ENCODE data around the gene ITGB8. TPM values are rescaled to one million over a fixed set of nuclear protein-coding genes. Genes with fewer than 3 reads are reported as not detected.

ITGB8 gene
- total and polyA plus RNA-seq, 9 of the 15 experiments (the other 6 are each of a cell fraction or from before 2014, with no cell fraction given) = under 0.01 to 0.03 (median 0.02) TPM; not detected in 6

DNA sequence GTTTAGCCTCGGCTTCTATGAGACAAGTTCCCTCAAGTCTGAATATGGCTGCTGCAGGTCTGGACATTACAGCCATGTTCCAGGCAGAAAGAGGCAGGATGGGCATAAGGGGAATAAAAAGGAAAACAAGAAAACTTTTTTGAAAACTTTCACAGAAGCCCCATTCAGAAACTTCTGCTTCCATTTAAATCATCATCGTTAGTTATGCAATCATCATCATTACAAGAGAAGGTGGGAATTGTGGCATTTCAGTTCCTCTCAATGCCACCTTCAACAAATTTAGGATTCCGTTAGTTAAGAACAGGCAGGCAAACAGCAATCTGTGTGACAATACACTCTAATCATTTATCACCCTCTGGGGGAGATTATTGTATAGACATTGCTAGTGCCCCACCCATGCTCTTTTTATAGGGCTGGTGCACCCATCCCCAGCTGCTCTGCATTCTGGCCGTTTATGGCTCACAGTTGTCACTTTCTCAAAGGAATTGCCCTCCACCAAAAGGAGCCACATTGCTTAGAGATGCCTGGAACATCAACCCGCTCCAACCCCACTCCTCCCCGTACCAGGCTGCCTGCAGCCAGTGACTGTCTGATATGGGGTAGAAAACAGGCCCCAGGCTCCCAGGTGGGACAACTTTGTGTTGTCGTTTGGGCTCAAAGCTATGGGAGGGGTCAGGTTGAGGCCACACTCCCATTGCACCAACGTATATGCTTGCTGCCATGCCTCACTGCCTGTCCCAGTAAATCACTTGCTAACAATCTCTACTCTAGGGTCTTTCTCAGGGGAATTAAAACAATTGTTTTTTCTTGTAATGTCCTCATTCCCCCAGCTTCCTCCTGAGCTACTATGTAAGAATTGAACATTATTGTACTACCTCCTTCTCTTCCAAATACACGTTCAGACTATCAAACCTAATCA, 24.2 kb downstream of the ITGB8 start:
- Histone ChIP-seq H3K79me2 (ENCODE audit: control insufficient read depth, insufficient read depth, low read length) (no peaks in the 10 kb centered on the region), H3K9me3 (replicated peaks; ENCODE audit: control insufficient read depth, insufficient read depth, low read depth, low read length) (no peaks in the 10 kb centered on the region), H3K36me3 (ENCODE audit: control insufficient read depth, insufficient read depth, low read length) (no peaks in the 10 kb centered on the region), H3K4me1 (replicated peaks in 1 of 2; ENCODE audit: control insufficient read depth in 2 of 2, insufficient read depth in 2 of 2, low read length in 2 of 2) (no peaks in the 10 kb centered on the region), H3K9ac (ENCODE audit: insufficient read depth in 1 of 2, low read depth in 2 of 2, low read length in 2 of 2) (no peak overlapping the region), H3K4me3 (no peak overlapping the region), H2AFZ (ENCODE audit: low read depth, low read length) (no peak overlapping the region), H3K27ac (ENCODE audit: extremely low read depth, low read depth, low read length) (no peak overlapping the region), H3K27me3 (ENCODE audit: control insufficient read depth in 2 of 2, insufficient read depth in 2 of 2, low read length in 2 of 2) (peaks cover 2 to 6% of the 10 kb centered on the region in 2 experiments; a peak in 1 of 5 replicates), H3K9me1 (ENCODE audit: control insufficient read depth, insufficient read depth, low read length) (no peaks in the 10 kb centered on the region), H4K20me1 (replicated peaks; ENCODE audit: control insufficient read depth, insufficient read depth, low read length) (no peaks in the 10 kb centered on the region), H3K4me2 (ENCODE audit: insufficient read depth, low read length) (no peak overlapping the region)
- BruUV-seq (replicated peaks) = no TSS peak
- POLR2A ChIA-PET = no interaction called here
- intact Hi-C loops (cut with micrococcal nuclease) = loop anchor here (5.0 kb wide), 1 partner anchor 82 kb away; no protein-coding TSS in a partner anchor
- DNase-seq (ENCODE audit: extremely low read depth in 1 of 4, low spot score in 3 of 4) = no peak
- in situ Hi-C loops (cut with MboI) = no loop called here
- no peak for ATAC-seq
- no peak for FAIRE-seq
- 3% methylated on average over 9 of the region's 9 CpGs for WGBS (ENCODE audit: insufficient coverage, low coverage, missing lambda C conversion rate)
- TF ChIP-seq ZNF3 (CRISPR knock-in tag; IDR thresholded peaks at IDR 0.05) = no peak
- no peak for TF ChIP-seq ZKSCAN1 (IDR thresholded peaks at IDR 0.05; ENCODE audit: low read depth, low read length)
- TF ChIP-seq, protein P1, sequence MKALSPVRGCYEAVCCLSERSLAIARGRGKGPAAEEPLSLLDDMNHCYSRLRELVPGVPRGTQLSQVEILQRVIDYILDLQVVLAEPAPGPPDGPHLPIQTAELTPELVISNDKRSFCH (CRISPR knock-in tag; IDR thresholded peaks at IDR 0.05) = no peak
- TF ChIP-seq, protein P1 (tag; IDR thresholded peaks at IDR 0.05) = no peak
- TF ChIP-seq CHD4 (IDR thresholded peaks at IDR 0.05; ENCODE audit: insufficient read depth, insufficient replicate concordance, low read depth, low read length, poor library complexity, severe bottlenecking) = no peak
- no peak for TF ChIP-seq TCFL5 (CRISPR knock-in tag; conservative IDR thresholded peaks at IDR 0.05)
- CTCF ChIA-PET (ENCODE audit: low intra/inter-chr PET ratio) = no interaction called here
